ENCODE data around the gene AICDA.

DNA sequence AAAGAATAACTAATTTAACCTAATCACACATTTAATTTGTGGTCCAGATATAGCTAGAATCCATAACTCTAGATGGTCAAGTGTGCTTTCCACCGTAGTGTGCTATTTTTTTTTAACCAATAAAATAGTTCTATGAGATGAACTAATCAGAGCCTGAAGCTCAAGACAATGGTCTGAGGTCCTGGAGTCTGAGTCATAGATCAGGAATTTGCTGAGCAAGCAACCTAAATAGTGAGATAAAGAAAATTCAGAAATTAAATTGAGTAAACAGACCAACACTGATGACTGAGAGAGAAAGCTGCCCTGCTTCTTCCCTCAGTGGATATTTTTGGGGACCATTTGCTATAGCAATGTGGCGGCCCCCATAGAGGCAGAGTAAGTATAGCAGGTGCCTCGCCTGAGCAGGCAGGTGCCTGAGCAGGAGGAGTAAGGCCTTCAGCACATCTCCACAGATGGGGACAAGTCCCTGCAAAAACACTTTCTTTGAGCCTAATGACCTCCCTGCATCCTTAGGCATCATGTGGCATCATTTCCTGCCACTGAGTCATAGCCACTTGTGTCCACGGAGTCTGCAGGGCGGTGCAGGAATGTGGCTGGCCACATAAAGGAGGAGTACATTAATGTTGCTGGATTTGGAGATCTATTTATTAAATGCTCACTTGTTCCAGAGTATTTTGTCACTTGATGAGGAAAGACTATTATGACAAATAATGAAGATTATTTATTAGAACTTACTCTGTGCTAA is 58.0 kb downstream of the AICDA start:
- TF ChIP-seq, protein P1, sequence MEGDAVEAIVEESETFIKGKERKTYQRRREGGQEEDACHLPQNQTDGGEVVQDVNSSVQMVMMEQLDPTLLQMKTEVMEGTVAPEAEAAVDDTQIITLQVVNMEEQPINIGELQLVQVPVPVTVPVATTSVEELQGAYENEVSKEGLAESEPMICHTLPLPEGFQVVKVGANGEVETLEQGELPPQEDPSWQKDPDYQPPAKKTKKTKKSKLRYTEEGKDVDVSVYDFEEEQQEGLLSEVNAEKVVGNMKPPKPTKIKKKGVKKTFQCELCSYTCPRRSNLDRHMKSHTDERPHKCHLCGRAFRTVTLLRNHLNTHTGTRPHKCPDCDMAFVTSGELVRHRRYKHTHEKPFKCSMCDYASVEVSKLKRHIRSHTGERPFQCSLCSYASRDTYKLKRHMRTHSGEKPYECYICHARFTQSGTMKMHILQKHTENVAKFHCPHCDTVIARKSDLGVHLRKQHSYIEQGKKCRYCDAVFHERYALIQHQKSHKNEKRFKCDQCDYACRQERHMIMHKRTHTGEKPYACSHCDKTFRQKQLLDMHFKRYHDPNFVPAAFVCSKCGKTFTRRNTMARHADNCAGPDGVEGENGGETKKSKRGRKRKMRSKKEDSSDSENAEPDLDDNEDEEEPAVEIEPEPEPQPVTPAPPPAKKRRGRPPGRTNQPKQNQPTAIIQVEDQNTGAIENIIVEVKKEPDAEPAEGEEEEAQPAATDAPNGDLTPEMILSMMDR (IDR thresholded peaks at IDR 0.05 in 8 of 11, conservative IDR thresholded peaks at IDR 0.05 in 3 of 11): no peak
- TF ChIP-seq POLR2A (IDR thresholded peaks at IDR 0.05): no peak

Data from spleen (tissue), 7 donors.